GM03348 (cell line): ENCODE results near the gene NSUN5.
"Not testable (repeated sequence)": the region's sequence is repeated elsewhere in the genome, so short reads cannot be mapped to it uniquely, and the experiment has no call there.

Experiments used
- DNase-seq: peaks from one replicate; pipeline ENCODE4 v3.0.0; 2012; ENCODE audit warnings: low spot score

Gene NSUN5

DNA sequence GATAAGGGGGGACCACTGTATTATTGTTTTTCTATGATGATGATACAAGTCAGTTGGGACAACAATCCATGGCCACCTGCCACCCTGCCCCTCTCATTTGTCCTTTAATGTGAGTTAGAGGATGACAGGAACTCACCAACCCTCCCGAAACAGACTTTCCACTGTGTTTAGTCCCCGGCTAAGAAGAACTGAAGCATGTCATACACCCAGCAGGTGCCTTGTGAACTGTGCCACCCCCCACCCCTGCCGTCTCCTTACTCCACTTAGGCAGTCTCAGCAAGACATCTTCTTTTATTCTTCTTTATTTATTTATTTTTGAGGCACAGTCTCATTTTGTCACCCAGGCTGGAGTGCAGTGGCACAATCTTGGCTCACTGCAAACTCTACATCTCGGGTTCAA is 40.8 kb downstream of the NSUN5 start:
- DNase-seq, result not testable (repeated sequence)

DNA sequence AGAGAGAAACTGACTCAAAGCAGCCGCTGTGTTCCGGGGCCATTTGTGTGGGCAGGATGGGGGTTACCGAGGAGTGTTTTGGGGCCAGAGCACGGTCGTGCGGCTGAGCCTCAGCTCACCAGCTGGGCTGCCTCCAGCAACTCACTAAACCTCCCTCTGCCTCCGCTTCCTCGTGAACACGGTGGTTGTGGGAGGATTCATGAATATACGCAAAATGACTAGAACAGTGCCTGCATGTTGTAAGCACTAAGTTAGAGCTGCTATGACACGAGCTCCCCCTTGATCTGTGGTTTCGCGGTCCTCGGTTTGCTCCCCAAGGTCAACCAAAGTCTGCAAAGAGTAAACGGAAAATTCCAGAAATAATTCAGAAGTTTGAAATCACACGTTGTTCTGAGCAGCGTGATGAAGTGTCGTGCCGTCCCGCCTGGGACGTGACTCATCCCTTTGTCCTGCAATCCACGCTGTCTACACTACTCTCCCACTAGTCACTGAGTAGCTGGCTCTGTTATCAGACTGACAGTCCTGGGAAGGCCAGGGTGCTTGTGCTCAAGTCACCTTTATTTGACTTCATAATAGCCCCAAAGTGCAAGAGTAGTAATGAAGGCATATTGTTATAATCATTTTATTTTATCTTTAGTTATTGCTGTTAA is 41.8 kb downstream of the NSUN5 start:
- not testable (repeated sequence) for DNase-seq

DNA sequence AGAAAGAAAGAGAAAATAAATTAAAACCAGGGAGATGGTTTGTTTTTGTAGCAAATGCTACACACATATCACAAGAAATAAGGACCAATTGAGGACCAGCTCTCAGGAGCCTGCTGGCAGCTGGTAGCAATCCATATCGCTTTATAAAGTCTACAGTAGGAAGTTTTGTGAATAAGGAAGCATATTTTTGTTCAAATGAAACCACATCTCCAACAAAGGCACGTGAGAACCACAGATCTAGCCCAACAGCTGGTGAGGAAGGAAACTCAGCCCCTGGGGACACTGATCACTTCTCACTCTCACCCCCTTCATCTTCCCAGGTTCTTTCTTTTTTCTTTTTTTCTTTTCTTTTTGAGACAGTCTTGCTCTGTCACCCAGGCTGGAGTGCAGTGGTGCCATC is 46.2 kb downstream of the NSUN5 start:
- not testable (repeated sequence) for DNase-seq
